GM19372 (cell line): ENCODE measurements around the gene ESF1.

Experiments
- ATAC-seq: cut with Tn5 transposase; IDR thresholded peaks from one replicate; pipeline ENCODE4 v1.9.1; 2021; ENCODE audit warnings: mild to moderate bottlenecking, low read depth, moderate library complexity; ENCODE audit not compliant: unreplicated experiment

ESF1 gene

GRCh38 chr20:13784893-13785715 lies at the start of gene ESF1, which contains the start of gene NDUFAF5:
ESF1 (minus strand) TSS chr20:13784919; CDS start chr20:13783140, 1,779 bp downstream.
NDUFAF5 (plus strand) TSS chr20:13785028; CDS start chr20:13785069, 41 bp downstream.
- peak; percentile 91 for ATAC-seq

- ATAC-seq = no peak
Observed at GRCh38 chr20:13831476-13831875, 46.8 kb upstream of the ESF1 start.

- ATAC-seq = no peak
Observed at GRCh38 chr20:13825465-13825864, 40.7 kb upstream of the ESF1 start.

- ATAC-seq = no peak
Observed at GRCh38 chr20:13824459-13824858, 39.7 kb upstream of the ESF1 start.

- ATAC-seq = no peak
Observed at GRCh38 chr20:13822459-13822858, 37.7 kb upstream of the ESF1 start.

- no peak for ATAC-seq
Observed at GRCh38 chr20:13821876-13822275, 37.2 kb upstream of the ESF1 start.

- peak; percentile 82 for ATAC-seq
Observed at GRCh38 chr20:13819885-13820645, 35.3 kb upstream of the ESF1 start.

GRCh38 chr20:13817342-13817741 lies 32.6 kb upstream of the ESF1 start:
- ATAC-seq = no peak

GRCh38 chr20:13816757-13817156 lies 32.0 kb upstream of the ESF1 start:
- ATAC-seq = no peak

GRCh38 chr20:13814672-13815071 lies 30.0 kb upstream of the ESF1 start:
- ATAC-seq = no peak

- ATAC-seq = no peak
Observed at GRCh38 chr20:13813910-13814309, 29.2 kb upstream of the ESF1 start.

GRCh38 chr20:13810446-13810845 lies 25.7 kb upstream of the ESF1 start:
- no peak for ATAC-seq

- ATAC-seq = no peak
Observed at GRCh38 chr20:13809855-13810254, 25.1 kb upstream of the ESF1 start.

- no peak for ATAC-seq
Observed at GRCh38 chr20:13809373-13809772, 24.7 kb upstream of the ESF1 start.

- ATAC-seq = no peak
Observed at GRCh38 chr20:13800728-13801134, 16.0 kb upstream of the ESF1 start.

- ATAC-seq = no peak
Observed at GRCh38 chr20:13799974-13800373, 15.3 kb upstream of the ESF1 start.

GRCh38 chr20:13799040-13799439 lies 14.3 kb upstream of the ESF1 start:
- no peak for ATAC-seq

GRCh38 chr20:13794667-13795066 lies 9.9 kb upstream of the ESF1 start:
- ATAC-seq = no peak

- ATAC-seq = no peak
Observed at GRCh38 chr20:13793001-13793400, 8.3 kb upstream of the ESF1 start.

- no peak for ATAC-seq
Observed at GRCh38 chr20:13791540-13792459, 7.1 kb upstream of the ESF1 start.

GRCh38 chr20:13790708-13791107 lies 6.0 kb upstream of the ESF1 start:
- no peak for ATAC-seq
